ENCODE data around the gene CYP4V2.

CYP4V2 gene

DNA sequence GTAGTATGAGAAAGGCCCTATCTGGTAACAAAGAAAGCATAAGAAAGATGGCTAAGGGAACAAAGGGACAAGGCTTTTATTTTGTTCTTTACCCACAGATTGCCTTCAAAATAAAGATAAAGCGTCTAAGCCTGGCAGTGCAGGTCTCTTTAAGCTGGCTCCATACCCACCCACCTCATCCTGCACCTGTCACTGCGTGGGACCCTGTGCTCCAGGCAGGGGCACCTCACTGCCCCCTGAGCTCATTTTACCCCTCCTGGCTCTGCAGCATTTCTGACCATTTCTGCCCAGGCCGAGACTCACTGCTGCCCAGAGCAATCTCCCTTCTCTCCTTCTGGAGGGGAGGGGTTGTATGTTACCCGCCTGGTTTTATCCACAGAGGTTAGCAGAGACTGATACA, 1.7 kb upstream of the CYP4V2 start:
- no peak for DNase-seq

DNA sequence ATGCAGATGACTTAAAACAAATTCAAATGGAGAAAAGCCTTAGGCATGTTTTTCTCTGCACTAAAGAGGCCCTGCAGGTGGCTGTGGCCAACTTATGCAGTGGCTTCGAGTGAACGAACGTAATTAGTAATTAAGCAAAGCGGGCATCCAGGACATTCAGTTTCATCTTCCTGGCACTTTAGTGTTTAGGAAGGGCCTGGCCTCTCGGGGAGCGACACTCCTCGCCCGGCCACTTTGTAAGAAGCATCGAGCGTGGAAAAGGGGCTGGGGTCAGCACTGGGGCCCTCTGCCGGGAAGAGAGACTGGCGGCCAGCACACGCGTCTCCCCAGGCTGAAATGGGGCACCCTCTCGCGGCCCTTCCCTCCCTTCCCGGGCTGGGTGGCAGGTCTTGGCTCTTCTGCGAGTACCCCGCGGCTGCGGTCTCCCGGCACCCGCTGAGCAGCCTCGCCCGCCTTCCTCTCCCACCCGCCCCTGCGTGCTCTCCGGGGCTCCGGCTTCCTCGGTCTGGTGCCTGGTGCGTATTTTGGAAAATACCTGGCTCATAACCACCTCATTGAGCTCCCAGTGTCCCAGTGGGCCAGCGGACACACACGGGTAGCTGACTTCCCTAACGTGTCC, 677 bp upstream of the CYP4V2 start:
- DNase-seq: peak in 3 of 4 experiments; percentile 42 to 53 (median 52)

DNA sequence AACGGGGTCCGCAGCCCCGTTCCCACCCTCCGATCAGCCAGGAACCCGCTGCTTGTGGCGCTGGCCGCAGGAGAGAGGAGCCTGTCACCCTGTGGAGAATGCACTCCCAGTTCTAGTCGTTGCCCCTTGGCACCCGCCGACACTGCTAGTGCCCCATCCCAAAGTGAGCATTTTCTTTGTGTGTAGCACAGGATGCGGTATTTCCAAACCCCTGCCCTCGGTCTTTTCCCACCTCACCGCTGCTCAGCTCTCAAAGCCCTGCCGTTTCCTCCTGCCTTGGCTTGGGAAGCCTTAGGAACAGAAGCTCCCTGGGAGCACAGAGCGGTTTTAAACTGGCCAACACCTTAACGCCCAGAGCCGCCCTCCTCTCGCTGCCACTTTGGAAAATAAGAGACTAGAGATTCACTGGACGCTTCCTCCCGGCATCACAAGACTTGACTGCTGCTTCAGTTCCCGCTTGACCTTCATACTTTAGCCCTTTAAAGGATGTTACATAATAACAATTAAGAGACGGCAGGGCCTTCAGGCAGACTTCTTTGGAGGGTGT, 772 bp downstream of the CYP4V2 start:
- peak in 2 of 4 experiments; percentile 42 to 47 for DNase-seq

DNA sequence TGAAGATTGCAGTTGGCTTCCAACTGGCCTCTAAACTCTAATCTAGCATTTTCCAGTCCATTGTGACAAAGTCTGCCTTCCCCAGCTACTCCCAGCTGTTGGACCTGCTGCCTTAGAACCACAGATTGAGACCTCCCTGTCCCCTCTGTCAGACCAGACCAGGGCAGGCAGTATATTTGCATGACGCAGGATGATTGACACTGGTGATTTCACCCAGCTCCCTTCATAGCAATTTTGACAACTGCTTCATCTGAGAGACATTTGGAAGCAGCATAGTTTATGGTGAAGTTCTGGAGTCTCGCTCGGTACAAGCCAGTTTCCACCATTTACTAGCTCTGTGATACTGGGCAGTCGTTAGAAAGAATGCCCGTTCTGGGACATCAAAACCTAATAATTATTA, 2.5 kb downstream of the CYP4V2 start:
- DNase-seq: no peak

DNA sequence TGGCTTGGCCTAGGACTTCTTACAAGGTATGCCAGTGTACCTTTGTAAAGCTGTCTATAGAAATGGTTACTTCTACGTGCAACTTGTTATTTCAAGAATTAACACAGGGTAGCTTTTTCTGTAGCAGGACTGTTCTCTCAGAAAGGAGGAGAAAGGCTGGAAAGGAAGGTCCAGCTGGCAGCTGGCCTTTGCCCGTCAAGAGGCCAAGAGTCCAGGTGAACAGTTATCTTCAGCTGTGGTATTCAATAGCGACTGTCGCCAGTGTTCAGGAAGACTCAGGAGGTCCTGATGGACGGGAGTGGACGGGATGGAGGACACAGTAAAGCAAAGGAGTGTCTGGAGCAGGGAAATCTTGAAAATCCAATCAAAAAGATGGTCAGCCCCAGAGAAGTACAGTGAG, 4.7 kb downstream of the CYP4V2 start:
- no peak for DNase-seq

DNA sequence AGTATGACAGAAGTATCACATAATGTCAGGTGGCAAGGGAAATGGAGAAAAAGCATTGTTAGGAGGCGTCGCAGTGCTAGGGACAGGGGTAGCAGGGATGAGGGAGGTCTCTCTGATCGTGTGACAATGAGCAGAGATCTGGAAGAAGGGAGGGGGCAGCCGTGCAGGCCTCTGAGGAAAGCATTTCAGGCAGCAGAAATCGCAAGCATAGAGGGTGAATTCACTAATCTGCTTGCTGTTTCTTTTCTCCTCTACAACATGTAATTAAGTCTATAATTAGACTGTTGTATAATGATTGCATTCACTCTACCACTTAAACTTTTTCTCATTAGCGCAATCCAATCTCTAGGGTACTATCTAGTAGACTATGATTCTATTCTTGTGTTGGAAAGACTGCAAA, 9.1 kb downstream of the CYP4V2 start:
- DNase-seq: no peak

DNA sequence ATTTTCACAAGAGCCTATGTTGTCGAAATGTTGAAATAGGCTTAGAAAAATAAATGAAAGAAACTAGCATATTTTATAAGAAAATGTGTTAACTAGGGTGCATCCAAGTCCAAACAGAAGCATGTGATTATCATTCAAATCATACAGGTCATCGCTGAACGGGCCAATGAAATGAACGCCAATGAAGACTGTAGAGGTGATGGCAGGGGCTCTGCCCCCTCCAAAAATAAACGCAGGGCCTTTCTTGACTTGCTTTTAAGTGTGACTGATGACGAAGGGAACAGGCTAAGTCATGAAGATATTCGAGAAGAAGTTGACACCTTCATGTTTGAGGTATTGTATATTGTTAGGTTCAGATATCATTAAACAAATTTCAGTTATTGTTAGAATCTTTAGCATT, 9.6 kb downstream of the CYP4V2 start:
- DNase-seq: no peak

DNA sequence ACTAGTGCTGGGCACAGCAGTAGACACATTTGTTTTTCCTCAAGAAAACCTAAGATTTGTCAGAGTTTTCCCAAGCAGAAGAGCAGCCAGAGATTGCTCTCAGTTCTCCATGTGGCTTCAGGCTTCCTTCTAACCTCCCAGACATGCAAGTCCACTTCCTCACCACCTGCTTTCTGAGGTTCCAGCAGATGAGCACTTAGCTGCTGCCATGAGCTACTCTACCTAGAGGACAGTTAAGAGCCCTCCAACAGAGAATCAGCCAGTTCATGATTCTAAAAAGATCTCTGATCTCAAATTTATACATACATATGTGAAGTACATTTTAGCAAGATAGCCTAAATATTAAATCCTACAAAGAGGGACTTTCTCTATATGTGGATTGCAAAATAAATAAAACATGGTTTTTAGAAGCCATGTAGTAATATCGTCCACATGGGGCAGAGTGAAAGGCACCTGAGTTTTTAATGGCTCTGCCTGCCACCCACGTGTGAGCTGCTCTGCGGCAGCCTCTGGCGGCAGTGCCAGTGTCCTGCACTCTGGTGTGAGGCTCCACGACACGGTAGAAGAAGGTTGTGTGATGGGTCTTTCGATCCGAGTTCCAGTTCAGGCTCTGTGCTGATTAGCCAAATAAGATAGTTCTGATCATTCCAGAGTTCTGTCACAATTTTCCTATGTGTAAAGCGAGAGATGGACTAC, 10.3 kb downstream of the CYP4V2 start:
- peak in 2 of 4 experiments; percentile 11 to 41 for DNase-seq

DNA sequence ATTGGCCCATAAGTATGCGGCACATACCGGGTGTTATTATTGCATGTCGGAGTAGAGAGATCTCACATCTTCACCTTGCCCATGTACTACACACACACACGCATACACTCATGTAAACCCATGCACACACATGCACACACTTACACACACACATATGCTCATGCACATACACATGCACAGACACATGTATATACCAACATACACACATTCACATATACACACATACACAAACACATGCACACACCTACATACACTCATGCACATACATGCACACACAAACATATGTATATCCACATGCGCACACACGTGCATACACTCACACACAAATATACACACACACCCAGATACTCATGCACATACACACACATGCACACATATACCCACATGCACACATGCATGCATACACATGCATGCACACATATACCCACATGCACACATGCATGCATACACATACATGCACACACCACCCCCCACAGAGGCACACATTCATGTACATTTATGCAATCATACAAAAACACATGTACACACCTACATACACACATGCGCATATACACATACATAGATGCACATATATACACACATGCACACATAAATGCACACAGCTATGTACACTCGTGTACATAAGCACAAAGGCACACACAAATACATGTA, 11.2 kb downstream of the CYP4V2 start:
- DNase-seq: no peak

DNA sequence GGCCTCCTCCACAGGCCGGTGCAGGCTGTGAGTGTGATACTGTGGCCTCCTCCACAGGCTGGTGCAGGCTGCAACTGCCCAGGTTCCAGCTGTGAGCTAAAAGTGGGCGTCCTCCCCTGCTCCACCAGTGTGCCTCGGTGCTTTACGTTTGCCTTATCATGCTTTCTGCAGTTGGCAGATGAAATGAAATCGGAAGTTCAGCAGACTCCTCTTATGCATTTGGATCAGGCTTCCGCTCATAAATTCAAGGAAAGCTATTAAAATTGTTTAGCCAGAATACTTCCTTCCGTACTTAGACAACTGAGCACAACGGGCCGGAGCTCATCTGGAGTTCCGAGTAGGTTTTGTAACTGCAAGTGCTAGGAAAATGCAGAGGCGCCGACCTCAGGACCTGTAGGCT, 12.0 kb downstream of the CYP4V2 start:
- DNase-seq: no peak

DNA sequence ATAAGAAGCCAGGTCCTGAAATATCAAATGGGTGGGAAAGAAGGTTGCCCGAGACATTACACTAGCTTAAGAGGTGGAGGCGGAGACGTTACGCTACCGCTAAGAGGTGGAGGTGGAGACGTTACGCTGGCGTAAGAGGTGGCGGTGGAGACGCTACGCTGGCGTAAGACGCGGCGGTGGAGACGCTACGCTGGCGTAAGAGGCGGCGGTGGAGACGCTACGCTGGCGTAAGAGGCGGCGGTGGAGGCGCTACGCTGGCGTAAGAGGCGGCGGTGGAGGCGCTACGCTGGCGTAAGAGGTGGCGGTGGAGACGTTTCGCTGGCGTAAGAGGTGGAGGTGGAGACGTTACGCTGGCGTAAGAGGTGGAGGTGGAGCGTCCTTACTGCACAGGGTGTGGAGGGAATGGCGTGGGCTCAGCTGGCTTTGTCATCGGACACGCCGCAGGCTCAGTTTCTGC, 12.8 kb downstream of the CYP4V2 start:
- peak in 1 of 4 experiments; percentile 1 for DNase-seq

DNA sequence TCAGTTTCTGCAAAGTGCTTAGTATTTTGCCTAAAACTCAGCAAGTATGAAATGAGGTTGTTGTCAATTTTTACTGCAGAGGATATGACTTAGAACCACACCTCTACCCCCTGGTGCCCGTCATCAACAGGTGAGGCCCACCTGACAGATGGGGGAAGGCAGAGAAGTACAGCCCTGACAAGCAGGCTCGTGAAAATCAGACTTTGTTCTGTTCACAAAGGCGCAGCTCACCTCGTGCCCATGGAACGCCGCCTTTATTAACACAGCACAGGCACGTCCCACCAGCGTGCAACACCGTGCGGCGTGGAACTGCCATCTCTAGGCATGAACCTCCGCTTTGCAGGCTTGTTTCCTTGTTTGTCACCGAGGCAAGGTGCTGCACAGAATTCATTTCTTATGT, 13.3 kb downstream of the CYP4V2 start:
- no peak for DNase-seq

DNA sequence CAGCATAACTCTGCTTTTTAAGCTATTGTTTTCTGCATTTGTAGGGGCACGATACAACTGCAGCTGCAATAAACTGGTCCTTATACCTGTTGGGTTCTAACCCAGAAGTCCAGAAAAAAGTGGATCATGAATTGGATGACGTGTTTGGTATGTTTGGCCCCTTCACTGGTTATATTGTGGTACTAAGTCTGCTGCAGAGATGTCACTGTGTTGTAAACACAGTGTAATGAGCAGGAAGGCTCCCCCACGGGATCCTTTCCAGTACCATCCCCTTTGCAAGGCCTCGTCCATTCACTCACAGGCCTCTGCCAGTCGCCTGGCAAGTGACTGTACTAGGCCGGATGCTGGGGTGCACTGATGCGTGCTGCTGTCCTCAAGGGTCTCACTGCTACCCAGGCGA, 13.8 kb downstream of the CYP4V2 start:
- no peak for DNase-seq

DNA sequence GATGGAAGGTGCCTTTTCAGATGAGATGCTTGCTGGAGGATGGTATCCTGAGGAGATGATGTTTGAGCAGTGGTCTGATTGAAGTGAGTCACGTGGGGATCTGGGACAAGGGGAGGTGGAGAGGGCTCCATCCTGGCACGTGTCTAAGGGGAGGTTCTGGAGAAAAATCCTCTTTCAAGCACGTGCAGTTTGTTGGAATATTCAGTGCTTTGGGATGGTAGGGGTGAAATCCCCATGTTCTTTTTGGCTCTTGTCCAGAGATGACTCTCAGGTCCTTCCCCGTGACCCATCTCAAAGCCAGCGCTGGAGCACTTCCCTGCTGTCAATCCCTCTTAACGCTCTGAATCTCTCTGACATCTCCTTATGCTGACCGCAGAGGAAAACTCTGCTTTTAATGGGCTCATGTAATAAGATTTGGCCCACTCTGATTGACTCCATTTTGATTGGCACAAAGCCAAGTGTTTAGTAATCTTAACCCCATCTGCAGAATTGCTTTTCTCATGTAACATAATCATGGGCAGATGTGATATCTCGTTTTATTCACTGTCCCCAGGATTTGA, 25.2 kb downstream of the CYP4V2 start:
- DNase-seq: no peak

DNA sequence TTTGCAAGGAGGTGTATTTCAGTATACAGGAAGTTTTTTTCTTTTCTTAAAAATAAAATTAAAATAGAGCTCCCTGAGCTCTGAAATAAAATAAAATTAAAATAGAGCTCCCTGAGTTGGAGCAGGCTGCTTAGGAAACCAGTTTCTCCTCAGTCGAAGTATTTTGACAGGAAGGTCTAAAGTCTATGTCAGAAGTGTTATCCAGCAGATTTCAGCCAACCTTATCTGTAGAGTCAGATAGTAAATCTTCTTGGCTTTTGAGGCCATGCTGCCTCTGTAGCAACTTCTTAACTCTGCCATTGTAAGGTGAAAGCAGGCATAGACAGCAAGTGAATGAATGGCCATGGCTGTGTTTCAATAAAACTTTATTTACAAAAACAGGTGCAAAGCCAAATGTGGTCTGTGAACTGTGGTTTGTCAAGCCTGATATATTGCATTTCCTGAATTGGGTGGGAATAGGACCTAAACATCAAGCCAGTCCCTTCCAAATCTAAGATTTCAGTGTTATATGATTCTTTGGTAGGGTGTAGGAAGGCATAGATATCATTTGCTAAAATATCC, 26.4 kb downstream of the CYP4V2 start:
- no peak for DNase-seq

DNA sequence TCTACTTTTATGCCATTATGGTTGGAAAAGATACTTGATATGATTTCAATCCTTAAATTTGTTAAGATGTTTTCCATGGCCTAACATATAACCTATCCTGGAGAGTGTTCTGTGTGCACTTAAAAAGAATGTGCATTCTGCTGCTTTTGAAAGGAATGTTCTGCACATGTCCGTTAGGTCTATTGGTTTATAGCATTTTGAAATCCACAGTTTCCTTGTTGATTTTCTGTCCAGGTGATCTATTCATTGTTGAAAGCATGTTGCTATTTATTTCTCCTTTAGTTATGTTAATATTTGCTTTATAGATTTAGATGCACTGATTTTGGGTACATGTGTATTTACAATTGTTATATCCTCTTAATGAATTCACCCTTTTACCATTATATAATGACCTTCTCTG, 30.3 kb downstream of the CYP4V2 start:
- DNase-seq: no peak

DNA sequence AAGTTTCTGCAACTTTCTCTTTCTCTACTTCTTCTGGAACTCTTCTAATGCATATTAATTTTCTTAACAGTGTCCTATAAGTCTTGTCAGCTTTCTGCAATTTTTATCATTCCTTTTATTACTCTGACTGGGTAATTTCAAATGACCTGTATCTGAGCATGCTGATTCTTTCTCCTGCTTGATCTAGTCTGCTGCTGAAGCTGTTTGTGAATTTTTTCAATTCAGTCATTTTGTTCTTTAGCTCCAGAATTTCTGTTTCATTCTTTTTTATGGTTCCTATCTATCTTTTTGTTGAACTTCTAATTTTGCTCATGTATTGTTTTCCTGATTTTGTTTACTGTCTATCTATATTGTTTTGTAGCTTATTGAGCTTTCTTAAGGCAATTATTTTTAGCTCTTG, 34.5 kb downstream of the CYP4V2 start:
- no peak for DNase-seq

DNA sequence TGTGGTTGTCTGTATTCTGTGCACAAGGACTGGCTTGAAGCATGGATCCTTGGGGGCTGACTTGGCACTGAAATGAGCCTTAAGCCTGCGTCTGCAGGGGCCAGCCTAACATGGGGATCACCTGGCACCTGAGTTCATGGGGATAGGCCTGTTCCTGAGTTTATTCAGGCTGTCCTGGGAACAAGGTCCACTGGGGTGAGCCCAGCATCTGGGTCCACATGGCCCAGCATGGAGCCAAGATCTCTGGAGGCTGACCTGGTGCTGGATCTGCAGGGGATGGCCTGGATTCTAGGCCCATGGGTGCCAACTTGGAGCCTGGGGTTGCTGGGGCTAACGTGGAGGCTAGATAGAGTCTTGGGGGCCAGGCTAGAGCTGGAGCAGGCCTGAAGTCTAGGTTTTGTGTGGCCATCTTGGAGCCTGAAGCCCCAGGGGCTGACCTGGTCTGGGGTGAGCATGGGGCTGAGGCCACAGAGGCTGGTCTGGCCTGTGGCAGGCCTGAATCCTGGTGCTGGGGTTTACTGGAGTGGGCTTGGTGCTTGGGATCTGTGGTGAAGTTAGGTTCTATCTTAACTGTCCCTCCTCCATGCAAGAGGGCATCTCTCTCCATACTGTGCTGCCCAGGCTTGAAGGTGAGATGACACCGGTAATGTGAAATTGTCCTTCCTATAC, 35.3 kb downstream of the CYP4V2 start:
- DNase-seq: no peak

DNA sequence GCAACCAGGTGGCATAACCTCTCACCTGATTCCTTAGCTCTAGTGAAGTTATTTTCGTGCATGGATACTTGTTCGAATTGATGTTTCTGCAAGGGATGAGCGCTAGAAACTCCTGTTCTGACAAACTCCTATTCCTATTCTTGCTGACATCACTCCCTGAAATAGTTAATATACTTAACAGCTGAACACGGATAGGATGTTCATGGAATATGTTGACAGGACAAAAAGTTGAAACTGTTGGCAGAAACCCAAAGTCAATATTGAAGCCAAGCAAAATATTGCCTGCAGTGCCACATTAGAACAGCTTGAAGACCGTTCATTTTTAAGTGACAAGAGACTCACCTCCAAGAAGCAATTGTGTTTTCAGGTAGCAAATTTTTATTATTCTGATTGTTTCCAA, 35.9 kb downstream of the CYP4V2 start, which contains the start of gene KLKB1:
KLKB1 (plus strand) TSS at position 287 of the 400 bp plus-strand sequence. CDS start 689 bp downstream, outside the sequence.
- DNase-seq: no peak

DNA sequence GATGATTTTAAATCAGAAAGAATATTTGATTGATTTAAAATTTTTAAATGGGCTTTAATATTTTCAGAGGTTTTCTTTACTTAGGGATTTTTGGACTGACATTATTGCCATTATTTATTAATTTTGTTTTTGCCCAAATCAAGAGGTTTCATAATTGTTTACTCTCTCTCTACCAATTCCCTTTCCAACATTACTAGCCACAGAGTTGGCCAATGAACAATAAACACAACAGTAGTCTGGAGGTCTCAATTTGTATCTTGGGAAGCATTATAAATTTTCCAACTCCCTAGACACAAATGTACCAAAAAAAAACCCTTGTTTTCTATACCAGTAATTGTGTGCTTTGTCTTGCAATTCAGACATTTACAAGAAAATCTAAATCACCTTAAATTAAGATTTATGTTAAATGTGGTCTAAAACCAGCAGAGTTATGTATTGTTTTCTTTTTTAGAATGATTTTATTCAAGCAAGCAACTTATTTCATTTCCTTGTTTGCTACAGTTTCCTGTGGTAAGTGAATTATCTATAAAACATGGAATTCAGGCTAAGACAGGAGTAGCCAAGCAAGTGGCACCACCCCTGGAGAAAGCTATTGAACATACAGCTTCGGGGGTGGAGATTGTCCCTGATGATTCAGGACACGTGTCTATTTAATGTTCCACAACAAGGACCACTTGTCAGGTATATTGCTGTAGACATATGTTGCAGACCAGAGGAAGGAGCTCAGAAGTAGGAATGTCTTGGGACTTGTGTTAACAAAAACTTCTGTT, 36.6 kb downstream of the CYP4V2 start:
- DNase-seq: no peak

DNA sequence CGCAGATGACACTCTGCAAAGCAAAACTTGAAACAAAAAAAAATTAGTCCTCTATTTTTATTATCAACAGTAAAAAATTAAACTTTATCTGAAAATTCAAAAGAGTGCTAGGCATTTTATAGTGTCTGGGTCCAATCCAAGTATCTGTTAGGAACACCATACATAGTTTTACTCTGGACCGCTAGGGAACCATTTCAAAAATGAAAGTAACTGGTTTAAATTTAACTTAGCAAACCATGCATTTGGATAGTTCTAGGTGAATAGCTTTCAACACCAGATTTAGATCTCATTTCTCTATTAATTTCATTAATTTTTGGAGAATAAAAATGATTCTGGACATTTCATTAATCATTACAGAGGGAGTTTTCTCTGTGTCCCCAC, 37.1 kb downstream of the CYP4V2 start:
- DNase-seq: no peak

DNA sequence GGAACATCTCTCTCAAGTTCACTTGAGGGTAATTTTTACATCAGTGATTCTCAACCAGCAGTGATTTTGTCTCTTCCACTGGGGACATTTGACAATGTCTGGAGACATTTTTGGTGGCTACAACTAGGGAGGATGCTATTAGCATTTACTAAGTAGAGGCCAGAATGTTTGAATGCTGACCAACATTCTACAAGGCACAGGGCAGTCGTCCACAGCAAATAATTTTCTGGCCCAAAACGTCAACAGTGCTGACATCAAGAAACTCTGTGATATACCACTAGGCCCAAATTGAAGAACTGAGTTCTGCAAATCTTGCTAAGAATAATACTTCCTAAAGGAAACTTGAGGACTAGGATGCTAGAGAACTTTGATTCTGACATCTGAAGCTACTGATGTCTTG, 43.0 kb downstream of the CYP4V2 start:
- DNase-seq: no peak

All from activated naive CD4-positive, alpha-beta T cell (primary cell).